GM19328 (cell line): Measurements from ENCODE around the gene AKAP9.
"Not testable (repeated sequence)": the region's sequence is repeated elsewhere in the genome, so short reads cannot be mapped to it uniquely, and the experiment has no call there.

Source experiments
- ATAC-seq: cut with Tn5 transposase; IDR thresholded peaks from one replicate; pipeline ENCODE4 v1.9.1; 2021; ENCODE audit warnings: mild to moderate bottlenecking, moderate library complexity; ENCODE audit not compliant: unreplicated experiment

The AKAP9 gene

DNA sequence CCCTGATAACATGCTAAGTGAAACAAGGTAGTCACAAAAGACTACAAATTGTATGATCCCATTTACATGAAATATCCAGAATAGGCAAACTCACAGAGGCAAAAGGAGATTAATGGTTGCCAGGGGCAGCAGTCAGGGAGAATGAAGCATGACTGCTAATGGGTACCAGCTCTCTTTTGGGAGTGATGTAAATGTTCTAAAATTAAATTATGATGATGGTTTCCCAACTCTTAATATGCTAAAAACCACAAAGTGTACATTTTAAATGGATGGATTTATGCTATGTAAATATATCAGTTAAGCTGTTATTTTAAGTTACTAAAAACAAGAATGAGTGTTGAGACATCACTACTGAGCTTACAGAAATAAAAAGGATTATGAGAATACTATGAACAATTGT, 181.0 kb downstream of the AKAP9 start:
- ATAC-seq = no peak

DNA sequence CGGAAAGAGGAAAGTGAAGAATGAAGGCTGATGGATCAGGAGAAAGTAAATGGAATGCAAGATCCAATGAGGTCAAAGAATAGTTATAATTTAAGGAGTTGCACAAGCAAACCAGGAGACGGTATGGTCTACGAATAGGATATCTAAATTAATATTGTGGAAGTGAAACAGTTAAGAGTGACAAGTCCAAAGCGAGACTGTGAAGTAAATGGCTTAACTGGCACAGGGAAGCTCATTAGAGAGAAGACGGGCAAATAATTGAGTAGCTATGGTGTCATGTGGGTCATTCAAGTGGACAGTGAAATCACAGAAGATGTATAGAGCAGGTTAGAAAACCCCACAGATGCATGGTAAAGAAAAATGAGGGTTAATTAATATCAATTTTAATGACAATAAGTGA, 190.4 kb downstream of the AKAP9 start:
- no peak for ATAC-seq

DNA sequence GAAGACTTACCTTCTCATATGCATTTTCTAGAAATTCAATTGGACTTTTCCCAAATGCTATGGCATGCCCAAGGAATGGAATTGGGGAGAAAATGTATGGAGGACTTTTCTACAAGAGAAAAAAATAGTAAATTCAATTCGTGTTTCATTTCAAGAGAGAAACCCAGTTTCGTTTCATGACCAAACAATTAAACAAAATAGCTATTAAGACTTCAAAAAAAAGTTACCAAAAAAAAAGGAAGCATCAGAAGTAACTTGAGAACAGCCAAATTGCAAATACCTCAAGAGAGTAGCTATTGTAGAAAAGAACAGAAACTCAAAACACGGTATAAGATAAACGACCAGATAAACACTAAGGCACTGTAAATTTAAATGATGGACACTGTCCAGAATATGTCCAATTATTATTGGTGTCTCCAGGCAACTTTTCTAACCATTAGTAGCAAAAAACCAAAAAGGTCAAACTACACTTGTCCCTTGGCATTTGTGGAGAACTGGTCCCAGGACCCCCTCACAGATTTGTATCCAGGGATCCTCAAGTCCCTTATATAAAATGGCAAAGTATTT, 191.2 kb downstream of the AKAP9 start:
- no peak for ATAC-seq

DNA sequence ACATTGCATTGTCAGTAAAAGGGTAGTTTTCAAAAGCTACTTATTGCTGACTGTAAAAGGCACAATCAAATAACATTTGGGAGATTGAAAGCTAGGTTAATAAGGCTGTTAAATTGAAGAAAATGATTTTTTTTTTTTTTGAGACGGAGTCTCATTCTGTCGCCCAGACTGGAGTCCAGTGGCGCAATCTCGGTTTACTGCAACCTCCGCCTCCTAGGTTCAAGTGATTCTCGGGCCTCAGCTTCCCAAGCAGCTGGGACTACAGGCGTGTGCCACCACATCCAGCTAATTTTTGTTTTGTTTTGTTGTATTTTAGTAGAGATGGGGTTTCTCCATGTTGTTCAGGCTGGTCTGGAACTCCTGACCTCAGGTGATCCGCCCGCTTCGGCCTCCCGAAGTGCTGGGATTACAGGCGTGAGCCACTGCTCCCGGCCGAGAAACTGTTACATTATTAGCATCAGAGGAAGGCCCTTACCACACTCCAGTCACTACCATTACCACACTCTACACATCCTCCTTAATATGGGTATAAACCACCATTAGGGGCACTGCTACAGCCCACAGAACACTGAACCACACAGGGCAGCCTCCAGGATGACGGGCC, 192.6 kb downstream of the AKAP9 start:
- ATAC-seq = peak; percentile 11

DNA sequence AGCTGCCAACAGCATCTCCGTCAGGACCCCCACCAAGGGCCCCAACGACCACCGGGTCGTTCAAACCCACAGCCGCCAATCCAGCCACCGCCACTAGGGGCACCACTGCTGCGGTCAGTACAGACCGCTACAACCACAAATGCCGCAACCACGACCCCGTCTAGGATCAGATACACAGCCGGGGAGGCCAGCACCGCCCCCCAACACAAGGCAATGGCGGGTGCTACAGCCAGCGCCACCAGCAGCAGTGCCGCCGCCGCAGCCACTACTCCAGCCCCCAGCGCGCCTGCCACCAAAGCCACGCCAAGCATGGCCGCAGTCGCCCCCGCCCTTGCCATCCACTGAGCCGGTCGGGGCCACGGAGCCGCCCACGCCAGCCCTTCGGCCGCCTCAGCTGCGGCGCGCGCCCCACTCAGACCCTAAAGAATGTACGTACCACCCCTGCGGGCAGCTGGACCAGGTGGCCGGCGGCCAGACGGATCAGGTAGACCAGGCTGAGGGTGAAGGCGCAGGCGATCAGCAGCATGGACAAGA, 193.1 kb downstream of the AKAP9 start:
- ATAC-seq = peak; percentile 24

DNA sequence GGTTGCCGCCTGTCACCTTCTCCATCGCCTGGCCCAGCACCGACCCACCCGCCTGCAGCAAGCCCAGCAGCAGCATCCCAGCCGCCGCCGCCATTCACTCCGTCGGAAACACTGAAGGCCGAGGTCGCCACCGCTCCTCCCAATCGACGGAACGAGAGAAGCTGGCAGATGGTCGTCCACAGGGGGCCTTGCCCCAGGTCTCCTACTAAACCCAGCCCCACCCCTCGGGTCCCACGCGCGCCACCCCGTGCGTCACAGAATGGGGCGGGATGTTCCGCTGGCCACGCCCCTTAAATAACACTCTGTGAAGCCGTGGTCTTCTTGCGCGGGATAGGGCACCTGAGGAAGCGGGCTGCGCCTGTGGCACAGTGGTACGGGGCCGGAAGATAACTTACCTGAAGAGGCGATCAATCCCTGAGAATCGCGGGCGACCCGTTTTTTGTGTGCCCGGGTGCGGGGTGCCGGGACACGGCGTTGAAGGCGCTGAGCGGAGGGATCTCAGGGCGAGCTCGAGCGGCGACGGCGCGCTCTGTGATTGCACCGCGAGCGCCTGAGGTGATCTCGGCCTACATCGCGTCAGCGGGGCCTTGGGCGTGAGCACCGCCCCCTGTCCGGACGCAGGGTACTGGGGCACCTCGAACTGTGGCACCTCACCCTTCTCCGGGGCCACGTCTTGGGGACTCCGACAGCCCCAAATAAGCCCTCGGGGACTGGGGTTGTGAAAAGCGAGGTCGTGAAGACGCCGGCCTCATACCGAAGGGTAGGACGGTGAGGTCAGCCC, 193.8 kb downstream of the AKAP9 start, which contains the start of gene CYP51A1:
Gene CYP51A1, minus strand, starts transcription at position 207 of the 781 bp plus-strand sequence. Its CDS starts 113 bp downstream, at position 94.
- peak; percentile 88 for ATAC-seq

DNA sequence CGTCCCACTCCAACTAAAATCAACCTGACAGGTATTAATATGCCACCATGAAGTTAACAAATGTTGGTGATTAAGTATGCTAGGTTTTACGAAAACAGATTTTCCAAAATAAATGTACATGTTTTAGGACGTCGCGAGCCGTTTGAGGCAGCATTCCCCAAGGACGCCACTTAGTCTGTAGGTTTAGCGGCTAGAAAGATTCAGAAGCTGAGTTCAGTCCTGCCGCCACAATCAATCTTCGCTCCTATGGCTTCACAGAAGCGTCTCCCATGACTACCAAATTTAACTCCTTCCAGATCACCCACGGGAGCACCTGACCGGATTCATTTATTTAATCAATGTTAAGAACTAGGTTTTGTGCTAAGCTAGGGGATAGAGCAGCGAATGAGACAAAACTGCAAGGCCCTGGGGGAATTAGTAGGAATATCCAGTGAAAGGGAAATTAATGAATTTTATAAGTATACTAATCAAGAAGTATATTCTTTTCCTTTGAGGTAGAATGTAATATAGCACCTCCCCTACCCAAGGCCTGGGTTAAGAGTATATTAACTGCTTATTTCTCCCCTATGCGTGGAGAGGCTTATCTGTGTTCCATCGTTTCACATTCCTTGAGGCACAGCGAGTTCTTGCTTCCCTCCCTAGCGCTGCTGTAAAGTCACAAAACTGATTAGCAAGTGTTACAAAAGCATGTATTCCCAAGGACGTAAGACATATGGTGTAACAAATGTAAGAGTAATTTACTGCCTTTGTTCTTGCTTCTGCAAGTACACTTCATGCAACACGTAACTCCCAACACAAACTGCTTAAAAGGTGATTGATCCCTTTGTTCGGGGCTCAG, 194.6 kb downstream of the AKAP9 start:
- ATAC-seq = no peak

DNA sequence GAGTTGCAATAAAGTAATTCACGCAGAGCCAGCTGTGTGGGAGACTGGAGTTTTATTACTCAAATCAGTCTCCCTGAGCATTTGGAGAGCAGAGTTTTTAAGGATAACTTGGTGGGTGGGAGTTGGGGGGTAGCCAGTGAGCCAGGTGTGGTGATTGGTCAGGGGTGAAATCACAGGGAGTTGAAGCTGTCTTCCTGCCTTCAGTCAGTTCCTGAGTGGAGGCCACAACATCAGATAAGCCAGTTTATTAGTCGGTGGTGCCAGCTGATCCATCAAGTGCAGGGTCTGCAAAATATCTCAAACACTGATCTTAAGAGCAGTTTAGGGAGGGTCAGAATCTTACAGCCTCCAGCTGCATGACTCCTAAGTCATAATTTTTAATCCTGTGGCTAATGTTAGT, 196.9 kb downstream of the AKAP9 start:
- no peak for ATAC-seq

DNA sequence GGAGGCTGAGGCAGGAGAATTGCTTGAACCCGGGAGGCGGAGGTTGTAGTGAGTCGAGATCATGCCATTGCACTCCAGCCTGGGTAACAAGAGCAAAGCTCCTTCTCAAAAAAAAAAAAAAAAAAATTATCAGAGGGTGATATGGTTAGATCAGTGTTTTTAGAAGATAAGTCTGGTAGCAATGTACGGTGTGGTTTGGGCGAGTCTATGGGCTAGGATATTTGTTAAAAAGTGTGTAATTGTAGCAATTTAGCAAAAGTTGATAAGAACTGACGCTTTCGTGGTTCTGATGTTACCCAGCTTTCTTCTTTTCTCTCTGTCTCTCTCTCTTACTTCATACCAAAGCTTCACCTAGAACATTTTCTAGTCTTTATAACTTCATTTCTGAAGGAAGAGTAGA, 200.5 kb downstream of the AKAP9 start:
- no peak for ATAC-seq

DNA sequence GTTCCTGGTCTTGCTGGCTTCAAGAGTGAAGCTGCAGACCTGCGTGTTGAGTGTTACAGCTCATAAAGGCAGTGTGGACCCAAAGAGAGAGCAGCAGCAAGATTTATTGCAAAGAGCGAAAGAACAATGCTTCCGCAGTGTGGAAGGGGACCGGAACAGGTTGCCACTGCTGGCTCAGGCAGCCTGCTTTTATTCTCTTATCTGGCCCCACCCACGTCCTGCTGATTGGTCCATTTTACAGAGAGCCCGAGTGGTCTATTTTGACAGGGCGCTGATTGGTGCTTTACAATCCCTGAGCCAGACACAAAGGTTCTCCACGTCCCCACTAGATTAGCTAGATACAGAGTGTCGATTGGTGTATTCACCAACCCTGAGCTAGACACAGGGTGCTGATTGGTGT, 202.1 kb downstream of the AKAP9 start:
- not testable (repeated sequence) for ATAC-seq

DNA sequence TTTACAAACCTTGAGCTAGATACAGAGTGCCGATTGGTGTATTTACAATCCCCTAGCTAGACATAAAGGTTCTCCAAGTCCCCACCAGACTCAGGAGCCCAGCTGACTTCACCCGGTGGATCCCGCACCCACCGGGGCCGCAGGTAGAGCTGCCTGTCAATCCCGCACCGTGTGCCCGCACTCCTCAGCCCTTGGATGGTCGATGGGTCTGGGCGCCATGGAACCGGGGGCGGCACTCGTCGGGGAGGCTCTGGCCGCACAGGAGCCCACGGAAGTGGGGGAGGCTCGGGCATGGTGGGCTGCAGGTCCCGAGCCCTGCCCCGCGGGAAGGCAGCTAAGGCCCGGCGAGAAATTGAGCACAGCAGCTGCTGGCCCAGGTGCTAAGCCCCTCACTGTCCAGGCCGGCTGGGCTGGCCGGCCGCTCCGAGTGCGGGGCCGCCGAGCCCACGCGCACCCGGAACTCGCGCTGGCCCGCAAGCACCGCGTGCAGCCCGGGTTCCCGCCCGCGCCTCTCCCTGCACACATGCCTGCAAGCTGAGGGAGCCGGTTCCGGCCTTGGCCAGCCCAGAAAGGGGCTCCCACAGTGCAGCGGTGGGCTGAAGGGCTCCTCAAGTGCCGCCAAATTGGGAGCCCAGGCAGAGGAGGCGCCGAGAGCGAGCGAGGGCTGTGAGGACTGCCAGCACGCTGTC, 202.7 kb downstream of the AKAP9 start:
- not testable (repeated sequence) for ATAC-seq

DNA sequence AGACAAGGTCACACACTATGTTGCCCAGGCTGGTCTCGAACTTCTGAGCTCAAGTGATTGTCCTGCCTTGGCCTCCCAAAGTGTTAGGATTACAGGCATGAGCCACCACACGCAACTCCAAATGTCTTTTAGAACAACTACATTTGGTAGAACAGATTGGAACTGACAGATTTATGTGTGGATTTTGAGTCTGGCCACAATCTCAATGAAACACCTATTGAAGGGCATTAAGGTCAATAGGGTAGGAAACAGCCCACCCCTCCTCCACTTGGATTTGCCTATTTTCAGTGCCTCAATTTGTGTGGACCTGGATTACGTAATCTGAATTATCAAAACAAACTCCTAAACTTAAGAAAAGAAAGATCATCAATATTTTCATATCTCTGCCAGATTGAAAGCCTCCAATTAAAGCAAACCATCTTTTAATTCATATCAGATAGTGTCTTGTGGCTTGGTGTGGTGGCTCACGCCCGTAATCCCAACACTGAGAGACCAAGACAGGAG, 209.1 kb downstream of the AKAP9 start:
- ATAC-seq = no peak

DNA sequence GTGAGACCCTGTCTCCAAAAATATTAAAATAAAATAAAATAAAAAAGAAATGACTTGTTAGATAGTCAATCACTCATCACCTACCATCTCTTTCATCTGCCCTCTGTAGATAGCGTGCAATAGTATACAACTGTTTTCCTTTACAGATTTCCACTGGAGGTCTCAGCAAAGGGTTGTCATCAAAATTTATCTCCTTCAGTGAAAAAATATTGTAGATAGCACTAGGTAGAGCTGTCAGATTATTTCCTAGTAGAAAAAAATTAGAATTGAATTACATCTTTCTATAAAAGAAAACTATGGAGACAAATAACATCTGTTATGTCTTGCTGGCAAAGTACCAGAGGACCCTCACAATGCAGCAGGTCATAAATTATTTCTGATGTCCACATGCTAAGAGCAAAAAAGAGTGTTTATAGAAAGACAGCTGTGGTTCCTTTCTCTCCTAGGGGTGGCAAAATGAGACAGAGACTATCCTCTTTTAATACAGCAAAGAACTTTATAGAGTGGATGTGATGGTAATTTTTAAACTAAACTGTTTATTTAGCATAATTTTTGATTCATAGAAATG, 209.9 kb downstream of the AKAP9 start:
- no peak for ATAC-seq

DNA sequence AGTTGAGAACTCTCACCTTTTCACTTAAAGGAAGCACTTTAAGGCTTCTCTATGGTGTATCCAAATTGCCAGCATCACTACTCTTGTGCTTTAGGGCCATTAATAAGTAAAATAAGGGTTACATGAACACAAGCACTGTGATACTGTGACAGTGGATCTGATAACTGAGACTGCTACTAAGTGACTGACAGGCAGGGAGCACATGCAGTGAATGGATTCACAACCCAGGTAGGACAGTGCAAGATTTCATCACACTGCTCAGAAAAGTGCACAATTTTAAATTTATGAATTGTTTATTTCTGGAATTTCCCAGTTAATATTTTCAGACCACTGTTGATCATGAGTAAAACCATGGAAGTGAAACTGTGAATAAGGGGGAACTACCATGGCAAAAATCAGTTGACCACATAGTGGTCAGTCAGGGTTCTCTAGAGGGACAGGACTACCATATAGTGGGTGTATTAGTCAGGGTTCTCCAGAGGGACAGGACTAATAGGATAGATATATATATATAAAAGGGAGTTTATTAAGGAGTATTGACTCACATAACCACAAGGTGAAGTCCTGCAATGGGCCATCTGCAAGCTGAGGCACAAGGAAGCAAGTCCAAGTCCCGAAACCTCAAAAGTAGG, 214.6 kb downstream of the AKAP9 start:
- no peak for ATAC-seq

DNA sequence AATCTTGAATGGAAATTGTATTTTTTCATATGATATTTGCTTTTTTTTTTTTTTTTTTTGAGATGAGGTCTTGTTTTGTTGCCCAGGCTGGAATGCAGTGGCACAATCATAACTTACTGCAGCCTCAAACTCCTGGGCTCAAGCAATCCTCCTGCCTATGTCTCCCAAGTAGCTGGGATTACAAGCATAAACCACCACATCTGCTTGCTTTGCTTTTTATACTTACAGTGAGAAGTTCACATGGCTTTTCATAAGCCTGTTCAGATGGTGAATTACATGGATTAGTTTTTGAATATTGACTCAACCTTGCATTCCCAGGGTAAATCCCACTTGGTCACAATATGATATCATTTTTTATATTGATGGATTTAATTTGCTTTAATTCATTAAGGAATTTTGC, 216.3 kb downstream of the AKAP9 start:
- no peak for ATAC-seq

DNA sequence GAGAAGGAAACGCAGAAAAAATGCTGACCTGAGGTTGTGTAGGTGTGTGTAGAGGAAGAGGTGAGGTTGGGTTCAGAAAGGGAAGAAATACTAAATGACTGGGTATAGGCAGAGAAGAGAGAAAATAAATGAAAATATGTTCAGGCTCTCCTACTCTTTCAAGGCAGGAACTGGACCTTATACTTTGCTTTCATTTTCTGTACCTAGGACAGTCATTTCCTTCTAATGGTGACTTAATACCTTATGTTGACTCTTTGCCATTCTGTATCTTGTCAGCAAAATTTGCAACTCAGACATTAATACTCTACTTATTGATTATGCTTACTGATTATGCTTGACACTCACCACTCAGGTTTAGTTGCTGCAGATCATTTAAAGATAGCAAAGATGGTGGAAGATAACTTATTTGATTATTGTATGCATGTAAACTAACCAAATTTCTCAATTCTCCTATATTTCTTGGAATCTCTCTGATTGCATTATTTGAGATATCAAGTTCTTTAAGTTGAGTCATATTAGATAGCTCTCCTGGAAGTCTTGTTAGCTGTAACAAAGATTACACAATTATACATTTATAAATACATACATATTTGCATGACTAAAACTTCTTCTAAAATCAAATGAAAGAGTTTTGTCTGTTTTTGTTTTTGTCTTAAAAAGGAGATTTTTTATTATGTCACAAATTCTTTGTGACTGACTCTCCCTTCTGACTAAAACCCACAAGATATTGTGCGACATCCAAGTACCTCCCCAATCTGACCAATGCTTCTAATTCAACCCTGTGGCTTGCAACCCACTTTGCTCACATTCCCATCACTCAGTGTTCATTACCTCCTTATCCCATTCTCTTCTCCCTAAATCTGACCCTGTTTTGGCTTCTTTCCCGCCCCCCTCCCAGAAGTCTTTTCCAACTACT, 218.3 kb downstream of the AKAP9 start:
- no peak for ATAC-seq
